HL-60 (cell line): ENCODE measurements around the gene LAMA3.

ENCODE experiments used
- DNase-seq, 2 experiments: peaks; one replicate each; pipeline ENCODE4 v3.0.0-alpha.2; 2010 to 2020; ENCODE audit warnings: low read depth in 1 of 2, low spot score in 1 of 2
- H3K27ac ChIP-seq: fragments of 250-450 bp; sonication (Bioruptor Pico); replicated peaks from 2 replicates; pipeline ENCODE4 v1.5.1; 2020; ENCODE audit warnings: mild to moderate bottlenecking, moderate library complexity
- H3K27me3 ChIP-seq: fragments of 250-450 bp; sonication (Bioruptor Pico); 2 replicates; pipeline ENCODE4 v1.5.1; 2021; ENCODE audit warnings: mild to moderate bottlenecking, moderate library complexity; ENCODE audit not compliant: insufficient read depth, poor library complexity, severe bottlenecking
- H3K4me3 ChIP-seq: replicated peaks from 2 replicates; pipeline ENCODE4 v1.5.1; 2011; ENCODE audit warnings: mild to moderate bottlenecking, control low read depth, low read length; ENCODE audit not compliant: insufficient read depth
- CTCF ChIP-seq: IDR thresholded peaks from one replicate; pipeline ENCODE4 v1.5.1; 2011; ENCODE audit warnings: low read length, control low read depth, inconsistent platforms; ENCODE audit not compliant: insufficient read depth
- GABPA ChIP-seq: IDR thresholded peaks from 2 replicates; pipeline ENCODE4 v1.6.1; 2012; ENCODE audit warnings: low read depth
- POLR2AphosphoS5 ChIP-seq: IDR thresholded peaks from 2 replicates; pipeline ENCODE4 v1.6.1; 2012; ENCODE audit warnings: low read depth
- REST ChIP-seq: IDR thresholded peaks from 2 replicates; pipeline ENCODE4 v1.6.1; 2012; ENCODE audit warnings: low read depth; ENCODE audit not compliant: insufficient replicate concordance
- SPI1 ChIP-seq: IDR thresholded peaks from 2 replicates; pipeline ENCODE4 v1.6.1; 2012; ENCODE audit warnings: low read depth, mild to moderate bottlenecking, borderline replicate concordance

LAMA3 gene

GRCh38 chr18:23733895-23734294 is 44.6 kb downstream of the LAMA3 start:
- no peak for DNase-seq
- TF ChIP-seq POLR2AphosphoS5 (no peak), CTCF (no peak), REST (no peak), GABPA (no peak)
- no peak overlapping the region for H3K4me3 ChIP-seq
- no peak overlapping the region for H3K27ac ChIP-seq
- H3K27me3 ChIP-seq, result peaks cover 5% of the 10 kb centered on the region

GRCh38 chr18:23735021-23735464 is 45.8 kb downstream of the LAMA3 start:
- DNase-seq, result no peak
- TF ChIP-seq REST, result no peak
- no peak for TF ChIP-seq CTCF
- no peak for TF ChIP-seq GABPA
- TF ChIP-seq POLR2AphosphoS5, result no peak
- no peak for TF ChIP-seq SPI1
- no peak overlapping the region for H3K4me3 ChIP-seq
- H3K27me3 ChIP-seq, result peaks cover 7% of the 10 kb centered on the region
- H3K27ac ChIP-seq, result no peak overlapping the region

GRCh38 chr18:23737578-23737977 is 48.3 kb downstream of the LAMA3 start:
- TF ChIP-seq GABPA (no peak), REST (no peak), SPI1 (no peak)
- DNase-seq, result no peak
- no peak overlapping the region for H3K4me3 ChIP-seq
- H3K27me3 ChIP-seq, result peaks cover 7% of the 10 kb centered on the region
- no peak overlapping the region for H3K27ac ChIP-seq

- peaks cover 7% of the 10 kb centered on the region for H3K27me3 ChIP-seq
- DNase-seq, result peak in 1 of 2 experiments; percentile 47
- no peak overlapping the region for H3K4me3 ChIP-seq
- TF ChIP-seq SPI1, result peak; percentile 26; the same call in 1 of the 2 replicates
- no peak for TF ChIP-seq CTCF
- no peak overlapping the region for H3K27ac ChIP-seq
Observed at GRCh38 chr18:23738151-23738550, 48.9 kb downstream of the LAMA3 start.
